Activated CD8-positive, alpha-beta memory T cell treated with anti-CD3 and anti-CD28 coated beads, Interleukin-2, amount 50 U/mL, for 1 hour (primary cell): ENCODE measurements around the gene ELOVL5.
"Not testable (repeated sequence)": the region's sequence is repeated elsewhere in the genome, so short reads cannot be mapped to it uniquely, and the experiment has no call there.

Source experiments
- DNase-seq: peaks from one replicate; pipeline ENCODE4 v3.0.0-alpha.2; 2020; ENCODE audit errors: extremely low read depth

The ELOVL5 gene

GRCh38 chr6:53359095-53359842, 10.5 kb upstream of the ELOVL5 start:
- DNase-seq, result no peak

- no peak for DNase-seq
Observed at GRCh38 chr6:53358440-53359094, 9.8 kb upstream of the ELOVL5 start.

GRCh38 chr6:53357576-53358360, 9.0 kb upstream of the ELOVL5 start:
- no peak for DNase-seq

- no peak for DNase-seq
Observed at GRCh38 chr6:53353624-53354023, 4.9 kb upstream of the ELOVL5 start.

- DNase-seq, result no peak
Observed at GRCh38 chr6:53352360-53352759, 3.6 kb upstream of the ELOVL5 start.

- DNase-seq, result no peak
Observed at GRCh38 chr6:53349209-53349693, 501 bp upstream of the ELOVL5 start.

GRCh38 chr6:53347921-53348370, 804 bp downstream of the ELOVL5 start:
- DNase-seq, result no peak

- DNase-seq, result no peak
Observed at GRCh38 chr6:53347250-53347920, 1.4 kb downstream of the ELOVL5 start.

GRCh38 chr6:53346049-53346448, 2.7 kb downstream of the ELOVL5 start:
- not testable (repeated sequence) for DNase-seq

- DNase-seq, result no peak
Observed at GRCh38 chr6:53344969-53345368, 3.8 kb downstream of the ELOVL5 start.

GRCh38 chr6:53343092-53343491, 5.7 kb downstream of the ELOVL5 start:
- DNase-seq, result no peak

- no peak for DNase-seq
Observed at GRCh38 chr6:53342217-53342616, 6.5 kb downstream of the ELOVL5 start.

GRCh38 chr6:53340536-53340935, 8.2 kb downstream of the ELOVL5 start:
- no peak for DNase-seq

GRCh38 chr6:53339424-53339823, 9.3 kb downstream of the ELOVL5 start:
- DNase-seq, result no peak

- DNase-seq, result no peak
Observed at GRCh38 chr6:53338304-53338703, 10.4 kb downstream of the ELOVL5 start.

- DNase-seq, result no peak
Observed at GRCh38 chr6:53336070-53336469, 12.7 kb downstream of the ELOVL5 start.

GRCh38 chr6:53335224-53335994, 13.3 kb downstream of the ELOVL5 start:
- peak; percentile 43 for DNase-seq

- no peak for DNase-seq
Observed at GRCh38 chr6:53333439-53334408, 15.0 kb downstream of the ELOVL5 start.

GRCh38 chr6:53331678-53332077, 17.1 kb downstream of the ELOVL5 start:
- no peak for DNase-seq

- no peak for DNase-seq
Observed at GRCh38 chr6:53330137-53330536, 18.6 kb downstream of the ELOVL5 start.
